GM21515 (cell line): ENCODE data around the gene CTCFL.

Experiments
- ATAC-seq: cut with Tn5 transposase; IDR thresholded peaks from one replicate; pipeline ENCODE4 v1.9.1; 2021; ENCODE audit not compliant: unreplicated experiment

The CTCFL gene

DNA sequence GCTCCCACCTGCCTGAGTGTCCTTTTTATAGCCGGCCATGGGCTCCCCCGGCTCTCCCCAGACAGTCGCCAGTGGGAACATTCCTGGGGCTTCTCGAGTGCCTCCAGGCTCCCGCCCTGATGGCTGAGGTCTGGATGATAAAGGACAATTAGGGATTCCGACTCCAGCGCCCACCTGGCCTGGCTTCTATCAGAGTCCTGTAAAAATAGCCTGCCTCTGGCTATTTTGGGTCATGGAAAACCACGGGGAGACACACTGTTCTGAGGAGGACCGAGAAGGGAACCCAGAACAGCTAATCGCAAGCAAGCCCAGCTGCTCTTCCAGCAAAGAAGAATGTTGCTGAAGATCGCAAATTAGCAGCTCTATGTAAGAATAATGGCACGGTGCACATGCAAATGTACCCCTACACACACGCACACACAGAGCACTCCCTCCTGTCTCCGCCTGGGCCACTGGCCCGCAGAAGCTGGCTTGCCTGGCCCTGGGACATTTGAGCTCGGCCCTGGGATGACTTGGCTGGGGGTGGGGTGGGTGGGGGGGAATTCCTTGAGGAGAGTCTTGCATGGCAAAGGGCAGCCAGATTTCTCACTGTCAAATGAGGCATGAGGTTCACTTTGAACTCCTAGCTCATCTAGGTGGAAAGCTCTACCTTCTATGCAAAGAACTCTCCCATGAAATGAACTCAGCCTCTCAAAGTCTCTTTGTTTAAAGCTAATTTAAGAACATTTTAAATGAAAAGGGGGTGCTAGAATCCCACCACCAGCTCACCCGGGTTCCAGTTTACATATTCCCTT is 55.3 kb downstream of the CTCFL start:
- ATAC-seq = no peak

DNA sequence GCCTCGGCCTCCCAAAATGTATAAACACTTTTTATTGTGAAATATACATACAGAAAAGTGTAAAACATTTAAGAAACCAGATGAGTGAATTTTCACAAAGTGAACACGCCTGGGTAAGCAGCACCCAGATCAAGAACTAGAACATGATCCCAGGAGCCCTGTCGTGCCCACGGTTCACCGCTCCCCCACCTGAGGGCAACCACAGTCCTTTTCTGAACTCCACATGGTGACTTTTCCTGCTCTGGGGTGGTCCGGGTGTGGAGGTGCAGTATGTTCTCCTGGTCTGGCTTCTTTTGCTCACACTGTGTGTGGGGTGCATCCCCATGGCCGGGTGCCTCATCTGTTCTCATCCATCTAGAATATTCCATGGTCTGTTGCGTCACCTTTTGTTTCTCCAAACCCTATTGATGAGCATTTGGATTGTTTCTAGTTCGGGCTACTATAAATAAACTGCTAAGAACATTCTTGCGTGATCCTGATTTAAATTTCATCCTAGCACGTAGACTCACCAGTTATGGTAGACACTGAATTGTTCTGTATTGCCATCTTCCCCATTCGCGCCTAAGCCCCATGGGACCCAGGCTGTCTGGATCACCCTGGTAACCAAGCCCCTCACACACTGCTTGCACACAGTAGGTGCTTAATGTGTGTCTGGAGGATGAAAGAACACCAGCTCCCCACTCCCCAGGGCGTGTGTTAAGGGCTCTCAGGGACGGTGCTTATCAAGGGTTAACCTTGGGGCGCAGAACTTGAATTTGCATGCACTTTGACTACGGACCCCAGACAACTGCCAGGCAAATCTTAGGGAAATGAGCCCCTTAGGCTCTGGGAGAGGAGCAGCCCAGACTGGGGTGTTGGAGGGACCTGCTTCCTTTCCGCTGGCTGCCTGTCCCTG is 56.2 kb downstream of the CTCFL start:
- ATAC-seq = no peak

DNA sequence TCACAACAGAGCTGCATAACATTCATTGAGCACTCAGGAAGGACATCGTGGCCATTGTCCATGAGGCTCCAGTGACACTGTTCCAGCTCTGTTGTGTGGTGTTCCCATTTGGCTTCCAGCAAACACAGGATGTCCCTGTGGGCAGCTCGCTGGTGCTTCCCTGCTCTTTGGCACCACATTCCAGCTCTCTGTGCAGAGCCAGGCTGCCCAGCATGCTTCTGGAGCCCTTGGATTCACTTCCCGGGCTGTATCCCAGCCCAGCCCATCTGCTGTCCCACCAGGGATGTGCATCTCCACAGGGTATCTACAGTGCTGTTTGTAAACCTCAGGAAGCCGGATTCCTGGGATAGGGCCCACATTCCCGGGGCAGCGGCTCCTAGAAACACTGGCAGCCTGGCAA is 57.2 kb downstream of the CTCFL start:
- no peak for ATAC-seq

DNA sequence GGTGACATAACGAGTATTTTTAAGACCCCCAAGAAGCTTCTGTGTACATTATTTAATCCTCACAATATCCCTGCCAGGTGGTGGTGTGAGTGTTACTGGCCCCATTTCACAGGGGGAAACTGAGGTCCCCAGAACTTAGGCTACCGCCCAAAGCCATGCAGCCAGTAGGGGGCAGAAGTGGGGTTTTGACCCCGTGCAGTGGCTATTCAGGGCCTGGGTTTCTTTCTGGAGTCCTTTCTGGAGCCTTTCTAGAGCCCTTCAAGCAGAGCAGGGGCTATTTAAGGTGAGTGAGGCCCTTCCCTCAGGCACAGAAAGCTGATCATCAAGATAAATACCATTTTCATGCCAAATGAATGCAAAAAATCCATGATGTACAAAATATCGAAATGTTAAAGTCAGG is 59.0 kb downstream of the CTCFL start:
- no peak for ATAC-seq

DNA sequence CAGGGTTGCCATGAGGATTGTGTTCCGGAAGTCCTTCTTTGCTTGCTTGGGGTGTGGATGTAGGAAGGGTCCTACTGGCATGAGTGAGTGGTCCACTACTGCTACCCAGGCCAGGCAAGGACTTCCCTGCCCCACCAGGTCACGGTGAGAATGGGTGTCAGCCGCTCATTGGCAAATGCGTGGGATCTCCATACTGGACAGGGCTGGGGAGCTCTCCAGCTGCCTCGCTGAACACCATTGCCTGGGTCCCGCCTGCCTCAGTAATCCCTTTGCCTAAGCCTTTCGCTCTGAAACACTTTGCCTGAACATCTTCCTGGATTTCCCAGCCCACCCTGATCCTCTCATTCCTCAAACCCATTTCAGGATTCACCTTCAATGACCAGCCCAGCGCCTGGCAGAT is 59.5 kb downstream of the CTCFL start:
- no peak for ATAC-seq

DNA sequence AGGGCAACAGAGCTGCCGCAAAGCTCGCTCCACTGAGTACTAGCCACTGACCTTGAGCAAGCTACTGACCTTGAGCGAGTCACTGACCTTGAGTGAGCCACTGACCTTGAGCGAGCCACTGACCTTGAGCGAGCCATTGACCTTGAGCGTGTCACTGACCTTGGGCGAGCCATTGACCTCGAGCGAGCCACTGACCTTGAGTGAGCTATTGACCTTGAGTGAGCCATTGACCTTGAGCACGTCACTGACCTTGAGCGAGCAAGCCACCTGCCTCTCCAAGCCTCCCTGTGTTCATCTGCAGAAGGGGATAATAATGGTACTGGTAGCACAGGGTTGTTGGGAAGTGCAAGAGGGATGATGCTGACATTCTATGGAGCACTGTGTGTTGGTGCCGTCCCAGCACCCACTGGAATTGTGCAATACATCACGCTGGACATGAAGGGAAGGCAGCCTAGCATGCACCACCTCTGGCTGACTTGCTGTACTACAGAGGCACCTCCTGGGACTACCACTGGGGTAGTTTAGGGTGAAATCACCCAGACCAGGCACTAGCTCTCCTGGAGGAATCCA is 60.2 kb downstream of the CTCFL start:
- no peak for ATAC-seq

DNA sequence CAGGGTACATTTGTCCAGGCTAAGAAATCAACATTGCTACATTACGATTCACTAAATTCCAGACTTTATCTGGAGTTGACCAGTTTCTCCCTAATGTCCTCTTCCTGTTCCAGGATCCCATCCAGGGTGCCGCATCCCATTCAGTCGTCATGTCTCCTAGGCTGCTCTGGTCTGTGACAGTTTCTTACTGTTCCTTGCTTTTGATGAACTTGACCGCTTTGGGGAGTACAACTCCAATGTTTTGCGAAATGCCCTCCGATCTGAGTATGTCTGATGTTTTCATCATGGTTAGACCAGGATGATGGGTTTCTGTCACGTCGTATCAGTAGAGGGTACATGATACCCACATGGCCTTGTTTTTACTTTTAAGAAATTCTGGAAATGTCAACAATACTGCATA is 62.2 kb downstream of the CTCFL start:
- ATAC-seq = no peak

DNA sequence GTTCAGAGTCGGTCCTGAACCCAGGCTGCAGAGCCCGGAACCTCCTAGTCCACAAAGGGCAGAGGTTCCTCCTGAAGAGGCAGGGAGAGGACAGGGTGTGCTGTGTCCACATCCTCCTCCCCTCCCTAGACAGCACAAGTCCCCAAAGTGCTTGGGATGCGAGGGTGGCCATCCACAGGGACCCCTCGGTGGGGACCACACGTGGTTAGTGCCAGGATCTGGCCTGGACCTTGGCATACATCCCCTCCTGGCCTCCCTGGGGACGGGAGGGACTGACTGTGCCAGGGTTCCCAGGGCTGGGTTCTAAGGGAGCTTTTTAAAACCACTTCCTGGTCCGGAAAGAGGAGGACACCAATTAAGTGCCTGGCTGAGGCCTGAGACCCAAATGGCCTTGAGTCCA is 63.2 kb downstream of the CTCFL start:
- no peak for ATAC-seq

DNA sequence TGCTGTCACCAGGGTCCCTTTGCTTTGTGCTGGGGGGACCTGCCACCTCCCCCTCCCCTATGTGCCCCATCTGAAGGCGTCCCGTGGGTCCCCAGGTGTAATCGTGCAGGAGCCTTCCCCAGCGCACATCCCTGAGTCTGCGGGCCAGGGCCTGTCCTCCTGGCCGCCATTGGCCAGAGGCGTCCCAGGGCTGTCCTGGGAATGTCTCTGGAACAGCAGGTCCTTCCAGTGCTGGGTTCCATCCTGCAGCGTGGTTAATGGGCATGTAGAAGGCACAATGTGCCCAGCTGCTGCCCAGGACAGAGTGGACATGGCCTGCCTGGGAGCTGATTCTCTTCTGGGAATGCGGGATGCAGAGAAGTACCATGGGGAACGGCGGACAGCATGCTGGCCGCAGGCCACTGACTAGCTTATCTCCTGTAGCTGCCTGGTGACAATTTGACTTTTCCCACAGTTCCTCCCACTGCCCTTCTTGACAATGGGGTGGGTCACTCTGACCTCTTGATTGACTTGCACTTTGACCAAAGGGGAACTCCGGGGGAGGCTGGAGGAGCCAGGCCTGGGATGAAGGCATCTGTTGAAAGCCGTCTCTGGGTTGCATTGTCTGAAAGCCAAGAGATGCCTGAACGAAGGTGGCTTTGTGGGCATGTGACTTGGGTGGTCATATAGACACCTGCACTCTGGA is 64.0 kb downstream of the CTCFL start:
- ATAC-seq = no peak

DNA sequence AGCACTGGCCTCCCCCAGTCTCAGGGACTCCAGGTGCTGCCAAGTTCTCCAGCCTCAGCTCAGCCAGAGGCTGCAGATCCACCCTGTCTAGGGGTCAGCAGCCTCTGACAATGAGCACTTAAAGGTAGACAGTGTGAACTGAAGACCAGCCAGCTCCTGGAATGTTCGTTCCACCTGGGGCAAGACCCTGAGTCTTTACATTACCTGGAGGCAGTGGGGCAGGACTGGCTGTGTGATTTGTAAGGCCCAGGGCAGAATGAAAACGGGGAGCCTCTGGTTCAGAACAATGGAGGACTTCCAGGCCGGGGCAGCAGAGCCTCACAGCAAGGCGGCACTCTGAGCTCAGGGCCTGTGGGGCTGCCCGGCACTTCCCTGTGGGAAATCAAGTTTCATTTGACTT is 65.0 kb downstream of the CTCFL start:
- no peak for ATAC-seq

DNA sequence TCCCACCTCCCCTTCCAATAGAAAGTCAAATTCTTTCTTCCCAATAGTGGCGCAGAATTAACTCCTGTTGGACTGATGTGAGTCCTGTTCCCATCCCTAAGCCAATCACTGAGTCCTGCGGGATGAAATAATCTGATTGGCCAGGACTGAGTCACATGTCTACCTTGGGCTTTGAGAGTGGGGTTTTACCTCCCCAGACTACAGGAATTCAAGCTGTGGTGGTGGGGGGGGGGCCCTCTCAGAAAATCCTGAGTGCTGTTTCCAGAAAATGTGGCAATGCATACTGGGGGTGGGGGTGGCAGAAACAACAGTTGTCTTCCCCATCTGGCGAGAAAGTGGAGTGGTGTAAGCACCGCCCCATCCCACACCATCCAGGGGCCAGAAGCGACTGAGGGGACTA is 65.7 kb downstream of the CTCFL start:
- no peak for ATAC-seq

DNA sequence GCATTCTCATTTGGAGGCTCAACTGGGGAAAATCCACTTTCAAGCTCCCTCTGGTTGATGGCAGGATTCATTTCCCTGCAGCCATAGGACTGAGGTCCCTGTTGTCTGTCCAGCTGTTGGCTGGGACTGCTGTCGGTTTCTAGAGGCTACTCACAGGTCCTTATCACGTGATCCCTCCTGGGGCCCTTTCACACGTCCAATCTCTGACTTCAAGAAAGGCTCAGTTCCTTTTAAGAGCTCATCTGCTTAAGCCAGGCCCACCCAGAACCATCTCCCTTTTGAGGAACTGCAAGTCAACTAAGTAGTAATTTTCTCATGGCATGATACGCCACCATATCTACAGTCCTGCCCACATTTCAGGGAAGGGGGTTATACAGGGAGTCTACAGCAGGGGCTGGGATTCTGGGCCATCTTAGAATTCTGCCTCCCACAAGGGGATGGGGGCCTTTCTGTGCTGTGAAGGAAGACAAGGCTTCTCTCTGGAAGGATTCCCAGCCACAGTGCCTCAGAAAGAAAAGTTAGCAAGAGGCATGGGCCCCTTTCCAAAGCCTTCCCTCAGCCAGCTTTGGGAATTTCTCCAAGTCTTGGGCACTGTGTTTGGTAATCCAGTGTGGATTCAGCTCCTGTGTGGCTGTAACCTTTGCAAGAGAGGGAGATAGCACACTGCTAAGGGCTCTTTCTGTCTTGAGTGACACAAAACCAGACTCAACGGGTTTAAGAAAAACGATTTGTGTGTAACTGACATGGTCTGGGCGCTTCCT is 66.4 kb downstream of the CTCFL start:
- no peak for ATAC-seq

DNA sequence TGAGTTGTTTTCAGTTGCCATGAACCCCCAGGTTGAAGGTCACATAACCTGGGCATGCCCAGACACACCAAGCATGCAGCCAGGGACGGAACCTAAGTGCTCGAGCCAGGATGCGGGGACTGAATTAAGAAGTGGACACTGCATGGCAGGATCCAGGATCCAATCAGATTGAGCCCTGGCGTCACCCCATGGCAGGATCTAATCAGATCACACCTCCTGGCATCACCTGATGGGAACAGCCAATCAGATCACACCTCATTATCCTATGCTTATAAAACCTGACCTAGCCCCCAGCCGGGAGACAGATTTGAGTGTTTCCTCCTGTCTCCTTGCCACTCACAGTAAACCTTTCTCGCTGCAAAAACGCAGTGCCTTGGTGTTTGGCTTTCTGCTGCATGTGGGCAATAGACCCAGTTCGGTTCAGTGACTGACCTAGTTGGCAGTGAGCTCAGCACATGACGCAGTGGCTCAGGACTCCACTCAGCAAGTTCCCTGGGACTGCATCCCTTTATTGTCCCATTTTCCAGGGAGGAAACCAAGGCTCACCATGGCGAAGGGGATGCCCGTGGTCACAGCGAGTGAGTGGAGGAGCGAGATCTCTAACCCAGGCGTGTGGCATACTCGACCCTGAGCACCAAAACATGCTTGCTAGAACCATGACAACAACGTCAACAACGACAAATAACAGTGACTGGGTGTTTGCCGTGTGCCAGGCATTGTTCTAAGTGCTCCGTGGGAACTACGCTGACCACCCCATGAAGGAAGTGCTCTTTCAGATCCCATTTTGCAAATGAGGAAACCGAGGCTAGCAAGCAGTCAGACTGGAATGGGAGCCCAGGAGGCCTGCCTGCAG is 67.5 kb downstream of the CTCFL start:
- no peak for ATAC-seq

DNA sequence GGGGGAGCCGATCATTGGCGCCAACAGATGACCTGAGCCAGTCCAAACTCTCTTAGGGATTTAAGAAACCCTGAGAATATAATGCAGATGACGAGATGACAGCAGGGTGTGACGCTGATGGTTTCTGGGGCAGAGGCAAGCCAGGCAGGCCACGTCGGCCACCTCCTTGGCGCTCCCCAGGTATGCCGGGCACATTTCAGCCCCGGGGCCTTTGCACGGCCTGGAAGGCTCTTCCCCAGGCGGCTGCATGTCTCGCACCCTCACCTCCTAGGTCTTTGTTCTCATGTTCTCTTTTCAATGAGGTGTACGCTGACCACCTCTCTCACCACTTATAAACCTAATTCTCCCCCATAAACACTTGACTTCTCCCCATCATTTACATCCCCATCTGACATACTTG is 68.8 kb downstream of the CTCFL start:
- no peak for ATAC-seq

DNA sequence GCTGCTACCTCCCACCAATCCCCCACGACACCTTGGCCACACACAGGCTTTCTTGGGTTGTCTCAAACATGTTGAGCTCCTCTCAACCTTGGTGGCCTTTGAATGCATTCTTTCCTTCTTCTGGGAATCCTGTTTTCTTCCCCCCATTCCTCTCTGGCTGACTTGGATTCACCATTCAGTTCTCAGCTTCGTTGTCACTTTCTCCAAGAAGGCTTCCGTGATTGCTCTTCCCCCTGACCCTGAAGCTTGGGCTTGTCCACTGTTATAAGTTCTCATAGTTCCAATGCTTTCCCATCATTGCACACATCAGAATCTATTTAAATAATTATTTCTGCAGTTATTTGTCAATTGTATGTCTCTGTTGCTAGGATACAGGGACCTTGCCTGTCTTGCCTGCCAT is 69.6 kb downstream of the CTCFL start:
- ATAC-seq = no peak

DNA sequence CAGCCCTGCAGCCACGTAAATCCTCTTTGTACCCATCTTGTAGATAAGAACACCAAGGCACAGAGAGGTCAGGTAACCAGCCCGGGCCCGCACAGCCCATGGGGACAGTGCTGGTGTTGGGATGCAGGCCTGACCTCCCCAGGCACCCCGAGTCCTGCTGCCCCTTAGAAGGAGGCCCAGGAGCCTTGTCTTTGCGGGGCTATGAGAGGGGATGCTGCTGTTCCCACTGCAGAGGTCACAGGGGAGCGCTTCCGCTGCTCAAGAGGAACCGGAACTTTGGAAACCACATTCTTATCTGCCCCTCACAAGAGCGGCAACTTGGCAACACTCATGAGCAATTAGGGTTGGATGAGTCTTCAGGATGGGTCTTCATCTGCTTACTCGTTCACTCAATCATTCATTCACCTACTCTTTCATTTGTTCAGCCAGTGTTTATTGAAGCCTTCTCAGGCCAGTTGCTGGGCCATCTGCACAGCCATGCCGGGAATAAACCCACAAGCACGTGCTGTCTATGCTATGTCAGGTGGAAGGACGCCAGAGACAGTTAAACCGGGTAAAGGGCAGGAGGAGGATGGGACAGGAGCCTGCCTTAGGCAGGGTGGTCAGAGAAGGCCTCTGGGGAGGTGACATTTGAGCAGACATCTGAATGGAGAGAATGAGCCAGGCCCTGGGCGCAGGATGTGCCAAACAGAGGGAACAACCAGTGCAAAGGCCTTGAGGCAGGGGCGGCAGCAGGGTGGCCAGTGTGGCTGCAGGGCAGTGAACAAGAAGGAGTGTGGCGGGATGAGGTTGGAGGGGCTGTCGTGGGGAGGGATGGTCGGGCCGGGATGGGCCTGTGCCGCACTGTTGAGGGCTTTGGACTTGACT is 72.9 kb downstream of the CTCFL start:
- ATAC-seq = no peak

DNA sequence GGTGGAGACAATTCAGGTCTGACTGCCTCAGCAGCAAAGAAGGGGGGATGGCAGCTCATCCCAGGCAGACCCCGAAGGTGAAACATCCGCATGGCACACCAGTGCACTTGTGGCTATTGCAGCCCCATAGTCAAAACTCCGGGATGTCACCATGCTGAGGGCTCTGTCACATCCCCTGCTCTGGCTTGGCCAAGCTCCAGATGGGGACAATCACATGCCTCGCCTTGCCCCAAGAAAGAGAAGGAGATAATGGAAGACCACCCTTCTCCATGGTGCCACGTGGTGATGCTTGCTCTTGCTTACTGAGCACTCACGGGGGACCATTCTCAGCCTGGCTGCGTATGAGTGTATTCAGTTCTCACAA is 73.5 kb downstream of the CTCFL start:
- no peak for ATAC-seq

DNA sequence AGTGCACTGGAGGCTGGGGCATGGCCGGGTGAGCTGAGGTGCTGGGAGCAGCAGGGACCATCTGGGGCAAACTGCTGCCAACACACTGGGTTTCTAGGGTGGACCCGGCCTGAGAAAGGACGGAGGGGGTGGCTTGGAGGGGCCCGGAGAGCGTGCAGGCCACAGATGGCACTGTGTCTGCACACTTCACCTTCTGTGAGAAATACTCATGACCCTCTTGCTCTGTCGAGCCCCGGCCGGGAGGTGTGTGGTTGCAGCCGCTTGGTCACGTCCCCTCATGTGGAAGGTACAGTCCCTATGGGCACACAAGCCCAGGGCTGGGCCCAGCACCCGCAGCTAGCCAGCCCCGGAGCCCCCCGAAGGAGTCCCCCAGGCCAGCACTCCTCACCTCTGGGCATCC is 74.0 kb downstream of the CTCFL start:
- no peak for ATAC-seq

DNA sequence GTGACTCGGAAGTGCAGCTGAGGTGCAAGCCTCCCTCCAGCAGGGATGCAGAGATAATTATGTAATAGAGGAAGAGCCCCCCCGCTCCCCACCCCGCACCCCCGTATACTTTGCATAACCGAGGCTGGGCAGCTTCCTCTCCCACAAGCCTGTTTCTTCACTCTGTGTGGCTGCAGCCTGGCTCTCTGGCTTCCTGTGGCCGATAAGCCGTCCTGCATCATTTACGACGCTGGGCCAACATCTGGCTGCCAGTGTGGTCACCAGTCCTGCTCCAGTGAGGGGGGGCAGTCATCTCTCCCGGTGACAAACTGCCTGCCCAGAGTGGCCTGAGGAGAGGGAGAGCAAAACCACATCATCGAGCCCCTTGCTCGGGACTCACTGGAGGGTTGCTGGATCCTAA is 74.5 kb downstream of the CTCFL start:
- peak; percentile 80 for ATAC-seq
